Middle frontal gyrus (tissue), 1 donor: ENCODE data around the gene RNF187.

Experiments used
- DNase-seq: peaks from one replicate; pipeline ENCODE4 v3.0.0-alpha.2; 2015; ENCODE audit warnings: low spot score; ENCODE audit errors: extremely low spot score

Gene RNF187

DNA sequence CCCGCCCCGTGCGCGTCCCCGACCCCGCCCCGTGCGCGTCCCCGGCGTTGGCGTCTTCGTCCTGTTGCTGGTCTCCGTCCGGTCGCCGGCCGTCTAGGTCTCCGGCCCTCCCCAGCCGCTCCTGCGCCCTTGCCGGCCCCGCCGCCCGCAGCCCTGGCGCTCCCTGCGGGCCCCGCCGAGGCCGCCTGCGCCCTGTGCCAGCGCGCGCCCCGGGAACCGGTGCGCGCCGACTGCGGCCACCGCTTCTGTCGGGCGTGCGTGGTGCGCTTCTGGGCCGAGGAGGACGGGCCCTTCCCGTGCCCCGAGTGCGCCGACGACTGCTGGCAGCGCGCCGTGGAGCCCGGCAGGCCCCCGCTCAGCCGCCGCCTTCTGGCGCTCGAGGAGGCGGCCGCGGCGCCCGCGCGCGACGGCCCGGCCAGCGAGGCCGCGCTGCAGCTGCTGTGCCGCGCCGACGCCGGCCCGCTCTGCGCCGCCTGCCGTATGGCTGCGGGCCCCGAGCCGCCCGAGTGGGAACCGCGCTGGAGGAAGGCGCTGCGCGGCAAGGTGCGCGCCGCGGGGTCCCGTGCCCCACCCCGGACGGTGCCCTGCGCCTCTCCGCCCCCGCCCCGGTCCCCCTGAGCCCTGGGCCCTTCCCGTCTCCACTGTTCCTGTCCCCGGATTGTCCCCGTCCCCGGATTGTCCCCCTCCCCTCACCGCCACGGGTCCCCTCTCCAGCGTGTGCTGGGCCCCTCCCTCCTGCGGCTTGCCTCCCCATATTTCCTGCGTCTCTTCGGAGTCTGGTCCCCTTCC, at the start of gene RNF187:
TSS of gene RNF187 (plus strand) at position 47 of the 789 bp plus-strand sequence.
- DNase-seq, result peak; percentile 68

DNA sequence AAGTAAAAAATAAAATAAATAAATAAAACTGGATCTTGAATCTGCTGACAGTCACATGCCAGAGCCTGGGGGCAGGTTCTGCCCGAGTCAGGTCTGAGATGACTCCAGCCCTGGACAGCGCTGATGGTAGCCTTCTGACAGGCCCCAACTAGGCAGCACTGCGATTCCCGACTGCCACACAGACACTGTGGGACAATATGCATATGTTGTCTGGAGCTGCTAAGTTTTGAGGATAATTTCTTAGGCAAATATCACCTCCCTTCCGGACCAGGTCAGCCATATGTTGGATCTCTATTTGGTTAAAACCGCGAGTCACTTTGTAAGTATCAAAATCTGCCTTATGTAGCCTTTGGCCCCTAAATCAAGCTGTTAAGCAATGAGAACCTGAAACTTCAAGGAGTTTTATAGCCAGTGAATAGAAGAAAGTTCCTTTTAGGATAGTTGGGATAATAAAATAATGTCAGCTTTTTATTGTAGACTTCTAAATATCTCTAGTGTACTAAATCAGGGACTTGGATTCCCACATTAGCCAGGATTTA, 49.7 kb upstream of the RNF187 start:
- DNase-seq, result no peak

DNA sequence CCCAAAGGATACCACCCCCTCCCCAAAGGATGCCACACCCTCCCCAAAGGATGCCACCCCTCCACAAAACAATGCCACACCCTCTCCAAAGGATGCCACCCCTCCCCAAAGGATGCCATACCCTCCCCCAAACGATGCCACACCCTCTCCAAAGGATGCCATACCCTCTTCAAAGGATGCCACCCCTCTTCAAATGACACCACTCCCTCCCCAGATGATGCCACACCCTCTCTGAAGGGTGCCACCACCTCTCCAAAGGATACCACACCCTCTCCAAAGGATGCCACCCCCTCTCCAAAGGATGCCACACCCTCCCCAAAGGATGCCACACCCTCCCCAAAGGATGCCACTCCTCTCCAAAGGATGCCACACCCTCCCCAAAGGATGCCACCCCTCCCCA, 48.9 kb upstream of the RNF187 start:
- no peak for DNase-seq

DNA sequence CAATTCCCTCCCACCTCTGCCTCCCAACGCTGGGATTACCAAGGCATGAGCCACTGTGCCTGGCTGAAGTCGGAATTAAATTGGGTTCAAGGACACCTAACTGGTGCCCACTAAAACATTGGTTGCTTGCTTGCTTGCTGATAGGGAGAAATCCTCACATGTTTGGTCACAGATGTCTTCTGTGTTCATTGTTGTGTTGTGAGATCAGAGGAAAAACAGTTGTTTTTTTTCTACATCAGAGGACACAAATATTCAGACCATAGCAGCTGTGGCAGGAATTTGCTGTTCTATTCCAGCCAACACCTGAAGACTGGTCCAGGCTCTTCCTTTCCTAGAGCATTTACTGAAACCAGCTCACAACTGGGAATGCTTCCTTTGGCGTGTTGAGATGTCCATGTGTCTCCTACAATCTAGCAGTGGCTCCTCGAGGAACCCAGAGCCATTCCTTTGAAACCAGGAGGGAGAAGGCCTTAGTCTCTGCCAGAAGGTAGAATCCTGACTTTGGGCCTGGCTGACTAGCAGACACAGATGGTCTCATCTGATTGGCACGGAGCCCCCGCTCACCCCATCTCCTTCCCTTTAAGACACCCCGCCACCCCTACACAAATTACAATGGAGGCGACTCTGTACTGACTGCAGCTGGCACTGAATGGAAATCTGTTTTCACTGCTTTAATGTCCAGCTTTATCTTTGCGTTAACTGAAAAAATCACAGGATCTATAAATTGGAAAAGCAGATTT, 46.3 kb upstream of the RNF187 start:
- DNase-seq, result no peak

DNA sequence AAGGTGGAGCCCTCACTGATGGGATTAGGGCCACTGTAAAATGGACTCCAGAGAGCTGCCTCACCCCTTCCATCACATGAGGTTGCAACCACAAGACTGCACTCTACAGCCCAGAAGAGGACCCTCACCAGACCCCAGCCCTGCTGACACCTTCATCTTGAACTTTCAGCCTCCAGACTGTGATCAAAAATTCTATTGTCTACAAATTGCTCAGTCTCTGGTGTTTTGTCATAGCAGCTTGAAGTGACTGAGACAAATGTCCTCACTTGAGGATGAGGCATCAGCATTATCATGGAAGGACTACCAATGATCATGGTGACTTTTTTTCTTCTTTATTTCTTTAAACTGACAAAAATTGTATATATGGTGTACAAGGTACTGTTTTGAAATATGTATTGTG, 43.8 kb upstream of the RNF187 start:
- DNase-seq, result no peak

DNA sequence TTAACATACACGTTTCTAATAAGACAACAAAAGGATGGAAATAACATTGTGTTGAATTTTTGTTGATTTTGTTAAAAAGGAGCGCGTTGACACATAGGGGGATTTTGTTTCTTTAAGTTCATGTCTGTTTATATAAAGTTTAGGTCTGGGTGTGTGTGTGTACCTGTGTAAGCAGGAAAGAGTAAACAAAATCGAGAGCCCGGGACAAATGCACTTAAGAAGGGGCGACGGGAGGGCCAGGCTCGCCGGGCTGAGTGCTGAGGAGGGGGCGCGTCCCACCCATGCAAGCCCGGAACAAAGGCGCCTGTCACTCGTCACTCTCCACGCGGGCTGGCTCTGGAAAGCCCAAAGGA, 41.7 kb upstream of the RNF187 start:
- no peak for DNase-seq

DNA sequence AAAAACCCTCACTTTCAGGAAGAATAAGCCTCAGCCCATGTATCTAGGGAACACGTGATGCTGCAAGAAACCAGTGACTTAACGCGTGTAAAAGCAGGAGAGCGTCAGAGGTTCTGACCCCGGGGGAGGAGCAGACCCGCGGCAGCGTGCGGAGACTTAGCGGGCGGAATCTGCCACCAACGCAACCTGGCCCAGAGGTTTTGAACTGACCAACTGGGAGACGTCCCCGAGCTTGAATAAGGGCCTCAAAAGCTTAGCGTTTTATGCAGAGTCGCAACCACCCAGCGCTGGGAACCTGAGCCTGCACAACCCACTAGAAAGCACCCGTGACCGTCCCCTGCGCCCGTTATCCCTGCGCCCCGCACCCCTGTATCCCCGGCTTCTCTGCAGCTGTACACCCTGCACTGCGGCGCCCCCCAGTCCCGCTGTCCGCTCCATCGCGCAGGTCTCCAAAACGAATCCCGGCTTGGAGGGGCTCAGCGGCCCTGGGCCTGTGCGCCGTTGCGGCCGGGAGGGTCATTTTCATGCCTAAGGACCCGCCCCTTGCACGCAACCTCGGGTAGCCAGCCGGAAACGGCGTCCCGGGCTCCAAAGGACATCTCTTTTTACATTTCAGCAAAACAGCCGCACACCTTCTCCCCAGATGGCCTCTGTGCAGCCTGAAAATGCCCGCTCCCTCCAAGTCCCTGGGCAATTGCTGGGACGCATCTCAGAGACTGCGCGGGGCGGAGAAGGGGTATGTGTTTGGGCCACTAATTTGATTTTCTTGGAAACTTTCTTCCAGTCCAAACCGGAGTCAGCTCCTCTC, 41.1 kb upstream of the RNF187 start:
- DNase-seq, result no peak

DNA sequence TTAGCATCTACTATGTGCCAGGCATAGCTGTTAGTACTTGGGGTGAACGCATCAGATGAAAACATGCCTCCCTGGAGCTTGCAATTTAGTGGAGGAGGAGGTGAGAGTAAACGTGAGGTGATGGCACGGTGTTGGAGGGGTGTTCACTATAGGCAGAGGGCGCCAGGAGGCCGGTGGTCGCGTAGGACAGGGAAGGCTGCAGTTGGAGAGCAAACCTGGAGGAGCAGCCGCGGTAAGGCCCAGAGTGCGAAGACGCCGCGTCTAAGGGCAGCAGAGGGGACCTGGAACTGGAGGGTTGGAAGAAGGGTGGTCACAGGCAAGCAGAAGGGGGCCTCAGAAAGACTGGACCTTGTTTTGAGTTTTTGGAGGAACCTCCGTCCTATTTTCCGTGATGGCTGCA, 40.3 kb upstream of the RNF187 start:
- no peak for DNase-seq

DNA sequence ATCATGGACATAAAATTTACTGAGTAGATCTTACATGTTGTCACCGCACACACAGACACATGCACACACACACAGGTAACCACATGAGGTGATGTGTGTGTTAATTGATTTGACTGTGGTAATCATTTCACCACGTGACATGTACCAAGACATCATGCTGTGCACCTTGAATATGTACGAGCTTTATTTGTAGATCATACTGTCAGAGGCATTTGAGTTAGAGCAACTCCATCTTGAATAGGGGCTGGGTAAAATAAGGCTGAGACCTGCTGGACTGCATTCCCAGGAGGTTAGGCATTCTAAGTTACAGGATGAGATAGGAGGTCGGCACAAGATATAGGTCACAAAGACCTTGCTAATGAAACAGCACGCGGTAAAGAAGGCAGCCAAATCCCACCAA, 38.8 kb upstream of the RNF187 start:
- no peak for DNase-seq

DNA sequence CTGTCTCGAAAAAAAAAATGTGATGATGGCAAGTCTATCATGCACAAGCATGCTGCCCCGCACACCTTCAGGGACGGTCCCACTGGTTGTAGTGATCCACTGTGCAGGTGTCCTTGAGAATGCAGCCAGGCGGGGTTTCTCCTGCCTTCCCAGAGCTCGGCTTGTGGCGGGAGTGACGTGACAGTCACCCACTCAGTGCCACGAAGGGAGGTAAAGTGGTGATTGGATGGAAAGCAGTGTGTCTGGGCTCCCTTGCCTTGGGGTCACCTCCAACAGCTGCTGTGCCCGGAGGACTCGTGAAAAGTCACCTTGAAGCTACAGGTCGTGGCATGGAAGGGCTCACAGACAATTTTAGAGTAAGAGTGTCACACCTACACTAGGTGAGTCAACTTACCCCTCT, 37.0 kb upstream of the RNF187 start:
- DNase-seq, result no peak

DNA sequence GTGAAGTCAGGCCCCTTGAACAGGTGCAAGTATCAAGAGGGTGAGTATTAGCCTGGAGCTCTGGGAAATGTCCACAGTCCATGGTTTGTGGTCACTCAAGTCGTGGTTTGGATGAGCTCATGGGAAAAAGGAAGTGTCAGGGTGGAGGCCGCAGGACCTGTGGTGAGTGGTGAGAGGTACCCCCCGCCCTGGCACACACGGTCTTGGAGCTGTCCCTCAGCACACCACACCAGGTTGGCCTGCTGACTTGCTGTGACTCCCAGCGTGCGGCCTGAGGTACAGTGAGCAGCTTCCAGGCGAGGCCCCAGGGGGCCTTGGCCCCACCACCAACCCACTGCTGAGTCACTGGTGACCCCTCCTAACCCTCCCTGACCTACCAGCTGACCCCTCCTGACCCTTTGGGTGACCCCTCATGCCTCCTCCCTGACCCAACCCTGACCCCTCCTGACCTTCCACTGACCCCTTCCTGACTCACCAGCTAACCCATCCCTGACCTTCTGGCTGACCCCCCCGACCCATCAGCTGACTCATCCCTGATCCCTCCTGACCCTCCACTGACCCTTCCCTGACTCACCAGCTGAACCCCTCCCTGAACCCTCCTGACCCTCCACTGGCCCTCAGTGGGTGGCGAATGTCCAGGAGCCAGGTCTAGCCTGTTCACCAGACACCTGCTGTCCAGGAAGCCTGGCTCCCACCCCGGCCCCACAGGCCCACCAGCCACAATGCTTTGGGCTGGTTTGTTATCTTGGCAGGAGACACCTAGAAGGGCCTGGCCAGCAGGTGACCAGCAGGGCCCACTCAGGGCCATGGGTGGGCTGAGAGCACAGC, 34.8 kb upstream of the RNF187 start:
- no peak for DNase-seq

DNA sequence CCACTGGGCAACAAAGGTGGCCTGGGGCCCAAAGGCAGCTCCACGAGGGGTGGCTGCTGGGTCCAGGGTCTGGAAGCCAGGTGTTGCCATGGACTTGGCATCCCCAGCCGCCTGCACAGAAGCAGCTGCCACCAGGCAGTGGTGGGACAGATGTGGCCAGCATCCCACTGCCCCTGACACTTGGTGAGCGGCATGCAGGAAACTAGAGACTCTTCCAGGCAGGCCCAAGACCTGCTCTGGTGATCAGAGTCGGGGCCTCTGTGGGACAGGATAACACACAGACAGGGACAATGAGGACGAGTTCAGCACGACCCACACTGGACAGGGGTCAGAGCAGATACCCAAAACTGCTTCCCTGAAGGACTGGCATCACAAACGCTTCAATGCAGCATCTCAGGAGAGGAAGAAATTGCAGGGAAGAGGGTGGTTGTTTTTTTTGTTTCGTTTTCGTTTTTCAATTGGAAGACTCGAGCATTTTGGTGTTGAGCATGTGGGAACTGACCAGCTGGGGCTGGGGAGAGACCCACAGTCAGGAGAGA, 34.1 kb upstream of the RNF187 start:
- DNase-seq, result no peak

DNA sequence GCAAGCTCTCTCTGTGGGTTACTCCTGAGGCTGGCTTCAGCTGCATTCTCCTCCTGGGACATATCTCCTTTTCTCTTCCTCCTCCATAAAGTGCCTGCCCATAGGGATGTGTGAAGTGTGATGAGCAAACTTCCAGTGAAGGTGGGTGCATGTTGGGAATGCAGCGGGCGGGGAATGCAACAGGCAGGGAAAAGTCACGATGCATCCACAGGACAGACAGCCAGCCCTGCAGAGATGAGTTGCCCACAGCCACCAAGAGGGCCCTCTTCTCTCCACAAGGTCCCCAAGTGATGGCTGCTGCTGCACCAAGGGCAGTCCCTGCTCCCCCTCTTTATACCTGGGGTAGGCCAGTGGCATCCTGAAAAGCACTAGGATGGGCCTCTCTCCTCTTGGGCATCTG, 33.6 kb upstream of the RNF187 start:
- DNase-seq, result no peak

DNA sequence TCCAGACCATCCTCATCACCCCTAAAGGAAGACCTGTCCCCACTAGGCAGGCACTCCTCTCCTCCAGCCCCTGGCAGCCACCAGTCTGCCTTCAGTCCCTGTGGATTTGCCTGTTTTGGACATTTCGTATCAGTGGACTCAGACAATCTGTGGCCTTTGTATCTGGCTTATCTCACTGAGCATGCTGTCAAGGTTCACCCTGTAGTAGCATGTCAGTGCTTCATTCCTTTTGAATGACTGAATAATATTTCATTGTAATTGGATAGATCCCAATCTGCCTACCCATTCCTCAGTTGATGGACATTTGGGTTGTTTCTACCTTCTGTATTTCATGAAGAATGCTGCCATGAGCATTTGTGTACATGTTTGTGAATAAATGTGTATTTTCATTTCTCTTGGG, 32.9 kb upstream of the RNF187 start:
- no peak for DNase-seq

DNA sequence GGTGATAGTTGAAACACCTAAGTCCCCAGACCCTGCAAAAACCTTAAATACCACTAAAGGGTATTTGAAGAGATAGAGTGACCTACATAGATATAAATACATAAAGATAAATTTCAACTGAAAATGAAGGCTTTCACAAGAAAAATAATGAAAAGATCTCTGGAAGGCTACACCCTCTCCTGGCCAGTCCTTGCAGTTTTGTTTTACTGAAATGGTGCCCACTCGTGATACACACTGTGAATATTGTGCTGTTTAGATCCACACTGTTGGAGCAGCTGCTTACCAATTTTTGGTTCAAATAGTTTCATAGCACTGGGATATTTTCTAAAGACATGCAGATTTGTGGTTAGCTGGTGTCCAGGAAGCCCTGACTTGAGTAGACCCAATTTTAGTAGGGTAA, 31.5 kb upstream of the RNF187 start:
- no peak for DNase-seq

DNA sequence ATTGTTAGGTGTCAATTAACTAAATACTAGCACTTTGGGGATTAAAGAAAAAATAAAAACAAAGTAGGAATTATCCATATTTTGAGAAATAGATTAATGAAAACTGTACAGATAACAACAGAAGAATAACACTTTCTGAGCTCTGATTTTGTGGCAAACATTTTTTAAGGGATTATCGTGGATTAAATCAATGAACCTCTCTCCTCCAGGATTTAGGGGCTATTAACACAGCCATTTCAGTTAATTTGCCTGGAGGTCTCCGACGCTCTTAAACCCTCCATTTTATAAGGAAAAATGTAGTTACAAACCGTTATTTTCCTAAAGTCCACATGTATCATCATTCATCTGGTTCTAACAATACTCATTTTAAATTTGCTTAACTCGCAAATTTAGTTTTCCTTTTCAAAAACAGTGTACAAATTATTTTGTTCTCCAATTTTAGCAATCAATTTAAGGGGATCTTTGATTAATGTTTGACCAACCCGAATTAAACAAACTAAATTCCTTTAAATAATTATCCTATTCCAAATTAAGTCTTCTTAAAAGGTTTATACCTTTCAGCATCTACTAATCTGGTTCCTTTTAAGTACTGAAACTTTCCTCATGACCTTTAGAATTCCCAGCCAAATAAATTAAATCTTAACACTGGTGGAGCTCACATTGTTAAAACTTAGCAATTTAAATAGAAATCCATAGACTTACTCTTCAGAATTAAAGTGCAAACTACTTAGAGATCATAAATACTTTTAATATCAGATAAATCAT, 30.7 kb upstream of the RNF187 start:
- no peak for DNase-seq

DNA sequence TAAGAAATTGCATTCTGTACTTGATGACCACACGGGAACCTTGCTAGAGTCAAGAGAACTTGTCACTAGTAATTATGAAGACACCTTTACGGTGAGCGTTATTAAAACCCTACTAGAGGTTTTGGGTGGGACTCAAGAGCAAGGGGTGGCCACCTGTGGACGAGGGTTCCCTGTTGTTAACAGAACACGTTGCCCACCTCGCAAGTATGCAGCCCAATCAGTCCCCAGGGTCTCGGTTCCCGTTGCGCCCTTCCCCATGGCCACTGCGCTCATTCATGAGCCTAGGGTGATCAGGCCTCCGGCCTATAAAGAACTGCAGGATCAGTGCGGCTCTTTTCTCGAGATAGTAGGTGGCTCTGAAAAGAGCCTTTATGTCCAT, 30.2 kb upstream of the RNF187 start:
- DNase-seq, result no peak

DNA sequence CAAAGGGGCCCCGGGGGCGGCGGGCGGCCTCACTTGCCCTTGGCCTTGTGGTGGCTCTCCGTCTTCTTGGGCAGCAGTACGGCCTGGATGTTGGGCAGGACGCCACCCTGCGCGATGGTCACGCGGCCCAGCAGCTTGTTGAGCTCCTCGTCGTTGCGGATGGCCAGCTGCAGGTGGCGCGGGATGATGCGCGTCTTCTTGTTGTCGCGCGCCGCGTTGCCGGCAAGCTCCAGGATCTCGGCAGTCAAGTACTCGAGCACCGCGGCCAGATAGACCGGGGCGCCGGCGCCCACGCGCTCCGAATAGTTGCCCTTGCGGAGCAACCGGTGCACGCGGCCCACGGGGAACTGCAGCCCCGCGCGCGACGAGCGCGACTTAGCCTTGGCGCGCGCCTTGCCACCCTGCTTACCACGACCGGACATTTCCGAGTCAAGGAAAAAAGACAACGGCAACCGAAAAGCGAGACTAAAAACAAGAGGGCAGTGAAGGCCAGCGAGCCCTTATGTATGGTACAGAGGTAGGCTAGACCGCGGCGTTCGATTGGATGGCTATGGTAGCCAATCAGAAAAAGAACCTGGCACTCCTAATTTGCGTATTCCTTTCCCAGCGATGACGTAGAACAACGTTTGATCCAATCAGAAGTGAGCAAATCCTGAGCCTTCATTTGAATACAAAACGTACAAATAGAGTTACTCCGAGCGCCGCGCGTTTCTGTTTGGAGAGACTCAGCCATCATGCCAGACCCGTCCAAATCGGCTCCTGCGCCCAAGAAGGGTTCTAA, 29.6 kb upstream of the RNF187 start:
- peak; percentile 93 for DNase-seq
